A673 (cell line): ENCODE measurements around the gene HMGCS2. TPM values are rescaled to one million over a fixed set of nuclear protein-coding genes. Genes with fewer than 3 reads are reported as not detected.

Experiments
- BruUV-seq: library from RNA; stranded (reverse); fragments of 400-500 nt; replicated peaks from 2 replicates; lab custom pipeline; 2021; lab: Mats Ljungman, UMichigan
- CTCF ChIA-PET: fragments of 300-600 bp; sonication (Branson Sonifier 250); formaldehyde crosslinking; loops from one replicate; lab custom pipeline; 2022; ENCODE audit warnings: antibody characterized with exemption; lab: Charles Lee
- POLR2A ChIA-PET: fragments of 300-600 bp; sonication (Branson Sonifier 250); formaldehyde crosslinking; loops from one replicate; lab custom pipeline; 2022; ENCODE audit warnings: antibody characterized with exemption; ENCODE audit not compliant: low non-redundant PET; lab: Charles Lee
- DNase-seq: peaks from one replicate; pipeline ENCODE4 v3.0.0-alpha.2; 2015; ENCODE audit warnings: low spot score
- H3K27ac ChIP-seq: fragments of 200-600 bp; sonication (generic); 2 replicates; pipeline ENCODE4 v1.5.1; 2016; ENCODE audit warnings: mixed run types, low read depth, mild to moderate bottlenecking, mixed read lengths, antibody characterized with exemption, low read length; ENCODE audit not compliant: poor library complexity, severe bottlenecking
- H3K27me3 ChIP-seq: fragments of 200-600 bp; sonication (generic); replicated peaks from 2 replicates; pipeline ENCODE4 v1.6.1; 2017; ENCODE audit warnings: mixed run types, low read depth, mild to moderate bottlenecking, mixed read lengths, antibody characterized with exemption, low read length; ENCODE audit not compliant: insufficient read depth, poor library complexity
- H3K36me3 ChIP-seq: fragments of 200-600 bp; sonication (generic); 2 replicates; pipeline ENCODE4 v1.6.1; 2016; ENCODE audit warnings: mixed run types, mild to moderate bottlenecking, mixed read lengths, antibody characterized with exemption, low read length; ENCODE audit not compliant: insufficient read depth, poor library complexity, severe bottlenecking
- H3K4me1 ChIP-seq: fragments of 200-600 bp; sonication (generic); 2 replicates; pipeline ENCODE4 v1.6.1; 2017; ENCODE audit warnings: mixed run types, mild to moderate bottlenecking, mixed read lengths, antibody characterized with exemption, low read length; ENCODE audit not compliant: insufficient read depth, poor library complexity, severe bottlenecking
- H3K4me3 ChIP-seq: fragments of 200-600 bp; sonication (generic); 2 replicates; pipeline ENCODE4 v1.5.1; 2016; ENCODE audit warnings: low read depth, mixed run types, mild to moderate bottlenecking, mixed read lengths, low read length; ENCODE audit not compliant: poor library complexity, severe bottlenecking
- H3K9me3 ChIP-seq: fragments of 200-600 bp; sonication (generic); 2 replicates; pipeline ENCODE4 v1.6.1; 2016; ENCODE audit warnings: mixed run types, low read depth, mild to moderate bottlenecking, mixed read lengths, antibody characterized with exemption, low read length; ENCODE audit not compliant: poor library complexity, severe bottlenecking
- EZH2 ChIP-seq: fragments of 200-600 bp; sonication (generic); IDR thresholded peaks from 2 replicates; pipeline ENCODE4 v1.6.1; 2017; ENCODE audit warnings: borderline replicate concordance, low read depth, mild to moderate bottlenecking, mixed read lengths, antibody characterized with exemption, low read length; ENCODE audit not compliant: poor library complexity, severe bottlenecking
- intact Hi-C: fragments of 100-400 bp; cut with micrococcal nuclease; formaldehyde crosslinking; loops from one replicate; pipeline ENCODE4 v1.10.0; 2022; ENCODE audit not compliant: unreplicated experiment
- total RNA-seq: library from RNA; stranded (reverse); gene quantifications from 2 replicates; pipeline ENCODE4 v1.2.3, GENCODE V29; 2021
- TF ChIP-seq, protein P1 (sequence below): fragments of 300-800, 200-600 bp; sonication (generic); conservative IDR thresholded peaks from 2 replicates; pipeline ENCODE4 v1.5.1; 2017; ENCODE audit warnings: low read depth, mild to moderate bottlenecking, antibody characterized with exemption, low read length, moderate library complexity, mixed read lengths

HMGCS2 gene
- total RNA-seq, 1 experiment from 2014 or later, result not detected

DNA sequence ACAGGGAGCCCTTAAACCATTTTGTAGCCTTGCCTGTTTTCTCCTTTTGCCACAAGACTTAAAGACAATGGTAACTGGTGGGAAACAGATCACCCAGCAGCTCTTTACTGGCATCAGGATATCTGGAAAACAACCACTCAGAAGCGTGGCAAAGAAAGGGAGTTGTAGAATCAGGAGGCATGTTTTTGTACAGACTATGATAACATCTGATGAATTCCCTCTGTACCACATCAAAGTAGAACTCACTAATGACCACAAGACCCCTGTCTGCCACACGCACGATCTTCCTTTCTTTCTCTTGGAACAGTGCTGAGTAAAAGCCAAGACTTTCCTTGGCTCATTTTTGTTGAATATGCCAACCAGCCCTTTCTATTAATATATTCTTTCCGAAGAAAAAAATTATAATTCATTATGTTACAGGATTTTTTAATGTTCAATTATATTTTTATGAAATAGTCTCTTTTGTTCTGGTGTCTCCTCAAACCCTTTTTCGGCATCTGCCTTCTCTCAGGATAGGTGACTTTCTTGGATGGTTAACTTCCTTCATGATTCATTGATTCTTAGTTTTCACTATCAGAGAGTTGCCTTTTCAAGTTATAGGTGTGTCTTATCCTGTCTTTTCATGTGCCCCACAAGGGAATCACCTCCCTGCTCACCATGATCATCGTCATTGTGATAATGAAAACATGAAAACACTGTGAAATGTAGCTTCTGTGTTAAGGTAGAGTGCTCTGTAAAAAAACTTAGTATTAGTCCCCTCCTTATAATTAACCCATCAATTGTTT is 64.8 kb downstream of the HMGCS2 start:
- Histone ChIP-seq H3K4me3 (no peak overlapping the region), H3K36me3 (no peaks in the 10 kb centered on the region), H3K9me3 (peaks cover 10% of the 10 kb centered on the region), H3K27me3 (no peaks in the 10 kb centered on the region), H3K27ac (no peak overlapping the region), H3K4me1 (no peaks in the 10 kb centered on the region)
- no peak for DNase-seq
- ChIA-PET POLR2A (no interaction called here), CTCF (no interaction called here)
- intact Hi-C loops, result no loop called here
- BruUV-seq, result no TSS peak
- TF ChIP-seq, protein P1, sequence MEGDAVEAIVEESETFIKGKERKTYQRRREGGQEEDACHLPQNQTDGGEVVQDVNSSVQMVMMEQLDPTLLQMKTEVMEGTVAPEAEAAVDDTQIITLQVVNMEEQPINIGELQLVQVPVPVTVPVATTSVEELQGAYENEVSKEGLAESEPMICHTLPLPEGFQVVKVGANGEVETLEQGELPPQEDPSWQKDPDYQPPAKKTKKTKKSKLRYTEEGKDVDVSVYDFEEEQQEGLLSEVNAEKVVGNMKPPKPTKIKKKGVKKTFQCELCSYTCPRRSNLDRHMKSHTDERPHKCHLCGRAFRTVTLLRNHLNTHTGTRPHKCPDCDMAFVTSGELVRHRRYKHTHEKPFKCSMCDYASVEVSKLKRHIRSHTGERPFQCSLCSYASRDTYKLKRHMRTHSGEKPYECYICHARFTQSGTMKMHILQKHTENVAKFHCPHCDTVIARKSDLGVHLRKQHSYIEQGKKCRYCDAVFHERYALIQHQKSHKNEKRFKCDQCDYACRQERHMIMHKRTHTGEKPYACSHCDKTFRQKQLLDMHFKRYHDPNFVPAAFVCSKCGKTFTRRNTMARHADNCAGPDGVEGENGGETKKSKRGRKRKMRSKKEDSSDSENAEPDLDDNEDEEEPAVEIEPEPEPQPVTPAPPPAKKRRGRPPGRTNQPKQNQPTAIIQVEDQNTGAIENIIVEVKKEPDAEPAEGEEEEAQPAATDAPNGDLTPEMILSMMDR, result no peak
- no peak for TF ChIP-seq EZH2

- Histone ChIP-seq H3K27ac (no peak overlapping the region), H3K9me3 (peaks cover 10% of the 10 kb centered on the region), H3K27me3 (no peaks in the 10 kb centered on the region), H3K4me1 (no peaks in the 10 kb centered on the region), H3K36me3 (no peaks in the 10 kb centered on the region), H3K4me3 (no peak overlapping the region)
- CTCF ChIA-PET, result no interaction called here
- intact Hi-C loops, result no loop called here
- BruUV-seq, result no TSS peak
- no peak for DNase-seq
- TF ChIP-seq, protein P1, result no peak
- TF ChIP-seq EZH2, result no peak
- POLR2A ChIA-PET, result no interaction called here
Measured at GRCh38 chr1:119702384-119702783, 66.3 kb downstream of the HMGCS2 start.

DNA sequence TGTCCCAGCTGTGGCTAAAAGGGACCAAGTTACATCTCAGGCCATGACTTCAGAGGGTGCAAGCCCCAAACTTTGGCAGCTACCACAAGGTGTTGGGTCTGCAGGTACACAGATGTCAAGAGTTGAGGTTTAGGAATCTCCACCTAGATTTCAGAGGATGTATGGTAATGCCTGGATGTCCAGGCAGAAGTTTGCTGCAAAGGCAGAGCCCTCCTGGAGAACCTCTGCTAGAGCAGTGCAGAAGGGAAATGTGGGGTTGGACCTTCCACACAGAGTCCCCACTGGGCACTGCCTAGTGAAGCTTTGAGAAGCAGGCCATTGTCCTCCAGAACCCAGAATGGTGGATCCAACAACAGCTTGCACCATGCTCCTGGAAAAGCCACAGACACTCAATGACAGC is 67.0 kb downstream of the HMGCS2 start:
- Histone ChIP-seq H3K27me3 (no peaks in the 10 kb centered on the region), H3K27ac (no peak overlapping the region), H3K4me3 (no peak overlapping the region), H3K4me1 (no peaks in the 10 kb centered on the region), H3K9me3 (peaks cover 10% of the 10 kb centered on the region), H3K36me3 (no peaks in the 10 kb centered on the region)
- no peak for TF ChIP-seq EZH2
- TF ChIP-seq, protein P1, result no peak
- no TSS peak for BruUV-seq
- no peak for DNase-seq
- ChIA-PET POLR2A (no interaction called here), CTCF (no interaction called here)
- intact Hi-C loops, result no loop called here
